GM13977 (cell line): ENCODE results near the gene RELL1.

ENCODE experiments used
- DNase-seq: peaks from one replicate; pipeline ENCODE4 v3.0.0; 2012; ENCODE audit warnings: low spot score
- CTCF ChIP-seq: IDR thresholded peaks from 2 replicates; pipeline ENCODE4 v1.5.1; 2012; ENCODE audit warnings: mild to moderate bottlenecking, control low read depth; ENCODE audit not compliant: insufficient read depth; ENCODE audit errors: extremely low read depth, missing control alignments
- in situ Hi-C: fragments of 300-500 bp; cut with MboI; formaldehyde crosslinking; loops from one replicate; pipeline ENCODE4 v1.12.0; 2022; ENCODE audit warnings: low sequenced_read_pairs, low pct_unique_long_range_greater_than_20kb, mixed read lengths, inconsistent platforms; ENCODE audit not compliant: unreplicated experiment

Gene RELL1

DNA sequence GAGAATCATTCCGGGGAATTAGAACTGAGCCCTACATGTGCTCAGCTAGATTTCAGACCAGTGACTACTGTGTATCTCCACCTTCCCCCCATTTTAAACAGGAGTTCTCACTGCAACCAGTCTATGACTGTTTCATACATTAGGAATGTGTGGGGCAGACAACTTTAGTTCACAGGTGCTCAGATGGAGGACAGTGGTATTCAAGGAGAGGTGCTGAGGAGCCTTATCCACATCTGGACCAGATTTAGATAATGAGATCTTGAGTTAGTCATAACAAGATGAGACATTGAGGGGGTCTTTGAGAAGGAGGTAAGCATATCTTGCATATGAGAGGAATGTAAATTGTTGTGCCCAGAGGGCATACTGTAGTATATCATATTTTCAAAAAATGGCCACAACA lies 32.8 kb upstream of the RELL1 start:
- no peak for DNase-seq
- in situ Hi-C loops, result no loop called here
- TF ChIP-seq CTCF, result no peak

GRCh38 chr4:37717576-37717975 lies 31.4 kb upstream of the RELL1 start:
- no peak for DNase-seq
- no peak for TF ChIP-seq CTCF
- in situ Hi-C loops, result no loop called here

GRCh38 chr4:37715889-37716402 lies 29.8 kb upstream of the RELL1 start:
- DNase-seq, result peak; percentile 45
- in situ Hi-C loops, result no loop called here
- TF ChIP-seq CTCF, result no peak

GRCh38 chr4:37710491-37710890 lies 24.3 kb upstream of the RELL1 start:
- in situ Hi-C loops, result no loop called here
- no peak for TF ChIP-seq CTCF
- no peak for DNase-seq

DNA sequence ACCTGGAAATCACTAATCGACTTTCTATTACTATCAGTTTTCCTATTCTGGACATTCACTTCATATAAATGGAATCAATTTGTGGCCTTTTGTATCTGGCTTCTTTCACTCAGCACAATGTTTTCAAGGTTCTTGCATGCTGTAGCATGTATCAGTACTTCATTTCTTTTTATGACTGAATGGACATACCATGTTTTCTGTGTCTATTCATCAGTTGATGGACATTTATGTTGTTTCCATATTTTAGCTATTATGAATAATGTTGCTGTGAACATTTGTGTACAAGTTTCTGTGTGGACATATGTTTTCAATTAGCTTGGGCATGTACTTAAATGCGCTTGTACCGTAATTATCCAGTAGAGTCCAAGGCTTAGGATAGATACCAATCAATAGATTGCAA lies 19.9 kb upstream of the RELL1 start:
- in situ Hi-C loops, result no loop called here
- DNase-seq, result no peak
- no peak for TF ChIP-seq CTCF

DNA sequence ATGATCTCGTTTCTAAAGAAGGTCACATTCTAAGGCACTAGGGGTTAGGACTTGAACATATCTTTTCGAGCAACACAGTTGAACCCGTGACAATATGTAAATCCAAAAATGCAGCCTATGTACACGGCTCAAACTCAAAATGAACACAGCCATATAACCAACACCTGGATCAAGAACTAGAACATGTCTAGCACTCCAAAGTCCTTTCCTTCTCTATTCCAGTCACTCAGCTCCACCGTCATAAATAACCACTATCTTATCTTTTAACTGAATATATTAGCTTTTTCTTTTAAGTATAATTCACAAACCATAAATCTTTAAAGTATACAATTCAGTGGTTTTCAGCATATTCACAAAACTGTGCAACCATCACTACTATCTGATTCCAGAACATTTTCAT lies 19.4 kb upstream of the RELL1 start:
- TF ChIP-seq CTCF, result no peak
- no peak for DNase-seq
- in situ Hi-C loops, result no loop called here
